ENCODE results near the gene CAV2.

The CAV2 gene

GRCh38 chr7:116549370-116549769 lies 49.8 kb downstream of the CAV2 start:
- no peak for DNase-seq

- DNase-seq, result no peak
Observed at GRCh38 chr7:116551692-116552091, 52.2 kb downstream of the CAV2 start.

- DNase-seq, result no peak
Observed at GRCh38 chr7:116552602-116553001, 53.1 kb downstream of the CAV2 start.

GRCh38 chr7:116553168-116553964 lies 53.8 kb downstream of the CAV2 start:
- no peak for DNase-seq

GRCh38 chr7:116554436-116554835 lies 54.9 kb downstream of the CAV2 start:
- DNase-seq, result no peak

GRCh38 chr7:116554911-116555310 lies 55.4 kb downstream of the CAV2 start:
- no peak for DNase-seq

GRCh38 chr7:116557066-116557585 lies 57.6 kb downstream of the CAV2 start:
- no peak for DNase-seq

- no peak for DNase-seq
Observed at GRCh38 chr7:116557901-116558300, 58.4 kb downstream of the CAV2 start.

All from CD4-positive, alpha-beta T cell treated with Interleukin-6 for 4 hours (primary cell).